ENCODE measurements around the gene WLS. TPM values are rescaled to one million over a fixed set of nuclear protein-coding genes. Genes with fewer than 3 reads are reported as not detected.
A peak's percentile ranks its signal among the peaks of the same experiment; 100 is the strongest.

WLS gene
- total RNA-seq, 2 donors from 2014 or later, result 73.9 to 80.1 TPM

DNA sequence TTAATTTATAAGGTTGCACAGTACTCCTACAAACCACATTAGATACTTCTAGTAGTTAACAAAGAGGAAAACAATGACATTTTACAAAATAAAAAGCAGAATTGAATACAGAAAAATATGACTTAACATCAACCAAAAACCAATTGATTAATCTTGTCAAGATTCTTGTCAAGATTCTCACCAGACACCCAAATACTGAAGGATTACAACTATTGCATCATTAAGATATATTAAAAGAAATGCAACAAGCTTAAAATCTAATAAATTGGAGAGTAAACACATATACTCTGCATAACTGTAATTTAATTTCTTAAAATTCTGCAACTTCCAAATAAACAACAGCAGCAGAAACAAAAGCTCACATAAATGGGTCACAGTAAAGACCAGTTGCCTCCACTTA is 4.7 kb downstream of the WLS start:
- H3K27ac ChIP-seq, result no peak overlapping the region
- peaks cover 17 to 49% of the 10 kb centered on the region in 2 donors for H3K4me1 ChIP-seq (ENCODE audit: control insufficient read depth in 1 of 2, low read depth in 2 of 2)
- TF ChIP-seq, protein P1, sequence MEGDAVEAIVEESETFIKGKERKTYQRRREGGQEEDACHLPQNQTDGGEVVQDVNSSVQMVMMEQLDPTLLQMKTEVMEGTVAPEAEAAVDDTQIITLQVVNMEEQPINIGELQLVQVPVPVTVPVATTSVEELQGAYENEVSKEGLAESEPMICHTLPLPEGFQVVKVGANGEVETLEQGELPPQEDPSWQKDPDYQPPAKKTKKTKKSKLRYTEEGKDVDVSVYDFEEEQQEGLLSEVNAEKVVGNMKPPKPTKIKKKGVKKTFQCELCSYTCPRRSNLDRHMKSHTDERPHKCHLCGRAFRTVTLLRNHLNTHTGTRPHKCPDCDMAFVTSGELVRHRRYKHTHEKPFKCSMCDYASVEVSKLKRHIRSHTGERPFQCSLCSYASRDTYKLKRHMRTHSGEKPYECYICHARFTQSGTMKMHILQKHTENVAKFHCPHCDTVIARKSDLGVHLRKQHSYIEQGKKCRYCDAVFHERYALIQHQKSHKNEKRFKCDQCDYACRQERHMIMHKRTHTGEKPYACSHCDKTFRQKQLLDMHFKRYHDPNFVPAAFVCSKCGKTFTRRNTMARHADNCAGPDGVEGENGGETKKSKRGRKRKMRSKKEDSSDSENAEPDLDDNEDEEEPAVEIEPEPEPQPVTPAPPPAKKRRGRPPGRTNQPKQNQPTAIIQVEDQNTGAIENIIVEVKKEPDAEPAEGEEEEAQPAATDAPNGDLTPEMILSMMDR (IDR thresholded peaks at IDR 0.05), result no peak
- H3K36me3 ChIP-seq, result no peaks in the 10 kb centered on the region
- no peaks in the 10 kb centered on the region for H3K27me3 ChIP-seq (replicated peaks; ENCODE audit: insufficient read depth)
- ATAC-seq (ENCODE audit: insufficient number of reproducible peaks, low FRiP score, low read depth), result no peak
- DNase-seq (ENCODE audit: low spot score), result no peak
- no peaks in the 10 kb centered on the region for H3K9me3 ChIP-seq
- H3K4me3 ChIP-seq, result no peak overlapping the region

DNA sequence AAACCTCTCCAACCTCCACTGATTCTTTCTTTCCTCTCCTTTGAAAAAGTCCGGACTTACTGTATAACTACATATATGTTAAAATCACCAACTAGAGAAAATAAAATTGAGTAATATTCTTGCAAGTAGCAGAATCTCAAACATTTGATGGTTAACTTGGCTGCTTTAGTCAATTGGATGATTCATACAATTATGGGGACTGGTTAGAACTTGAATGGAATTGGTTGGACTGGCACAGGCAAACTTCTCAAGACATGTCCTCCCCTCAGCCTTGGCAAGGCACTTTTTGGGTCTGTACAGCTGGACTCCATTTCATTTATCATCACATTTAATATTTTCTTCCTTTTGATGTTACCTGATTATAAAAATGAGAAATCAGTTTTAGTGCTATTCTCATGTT is 6.5 kb downstream of the WLS start:
- Histone ChIP-seq H3K9me3 (no peaks in the 10 kb centered on the region), H3K27me3 (replicated peaks; ENCODE audit: insufficient read depth) (no peaks in the 10 kb centered on the region), H3K36me3 (no peaks in the 10 kb centered on the region), H3K4me1 (ENCODE audit: control insufficient read depth in 1 of 2, low read depth in 2 of 2) (peaks cover 20 to 64% of the 10 kb centered on the region in 2 donors), H3K4me3 (no peak overlapping the region), H3K27ac (no peak overlapping the region)
- ATAC-seq (ENCODE audit: insufficient number of reproducible peaks, low FRiP score, low read depth), result no peak
- no peak for DNase-seq (ENCODE audit: low spot score)
- TF ChIP-seq, protein P1 (IDR thresholded peaks at IDR 0.05), result no peak

GRCh38 chr1:68223687-68224086 is 8.6 kb downstream of the WLS start:
- ATAC-seq (ENCODE audit: insufficient number of reproducible peaks, low FRiP score, low read depth), result no peak
- DNase-seq (ENCODE audit: low spot score), result no peak
- no peaks in the 10 kb centered on the region for H3K36me3 ChIP-seq
- H3K4me3 ChIP-seq, result no peak overlapping the region
- H3K27me3 ChIP-seq (replicated peaks; ENCODE audit: insufficient read depth), result no peaks in the 10 kb centered on the region
- H3K4me1 ChIP-seq (ENCODE audit: control insufficient read depth in 1 of 2, low read depth in 2 of 2), result peaks cover 14 to 44% of the 10 kb centered on the region in 2 donors
- H3K27ac ChIP-seq, result peak overlapping the region in 1 of 2 donors; percentile 12
- no peaks in the 10 kb centered on the region for H3K9me3 ChIP-seq
- TF ChIP-seq, protein P1 (IDR thresholded peaks at IDR 0.05), result no peak

DNA sequence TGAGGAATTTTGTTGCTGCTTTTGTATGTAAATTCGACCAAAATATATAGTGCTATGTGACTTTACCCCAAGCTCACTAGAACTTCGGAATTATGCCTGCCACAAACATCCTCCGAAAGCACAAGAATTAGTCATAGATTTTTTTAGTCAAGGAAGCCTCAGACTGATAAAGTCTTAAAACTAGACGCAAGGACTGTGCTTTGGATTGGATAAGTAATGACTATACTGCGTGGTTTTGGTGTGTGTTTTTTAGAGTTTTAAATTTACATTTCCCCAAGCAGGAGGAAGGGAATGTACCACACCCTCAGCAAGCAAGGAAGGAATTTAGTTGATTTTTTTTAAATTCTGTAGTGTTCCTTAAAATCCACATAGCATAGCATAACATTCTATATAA is 10.3 kb downstream of the WLS start:
- H3K4me1 ChIP-seq (ENCODE audit: control insufficient read depth in 1 of 2, low read depth in 2 of 2), result peaks cover 9 to 35% of the 10 kb centered on the region in 2 donors
- H3K27me3 ChIP-seq (replicated peaks; ENCODE audit: insufficient read depth), result no peaks in the 10 kb centered on the region
- H3K9me3 ChIP-seq, result no peaks in the 10 kb centered on the region
- no peak for ATAC-seq (ENCODE audit: insufficient number of reproducible peaks, low FRiP score, low read depth)
- H3K4me3 ChIP-seq, result peak overlapping the region; percentile 5
- H3K27ac ChIP-seq, result peak overlapping the region in 1 of 2 donors; percentile 35
- no peaks in the 10 kb centered on the region for H3K36me3 ChIP-seq
- DNase-seq (ENCODE audit: low spot score), result no peak
- TF ChIP-seq, protein P1 (IDR thresholded peaks at IDR 0.05), result no peak

DNA sequence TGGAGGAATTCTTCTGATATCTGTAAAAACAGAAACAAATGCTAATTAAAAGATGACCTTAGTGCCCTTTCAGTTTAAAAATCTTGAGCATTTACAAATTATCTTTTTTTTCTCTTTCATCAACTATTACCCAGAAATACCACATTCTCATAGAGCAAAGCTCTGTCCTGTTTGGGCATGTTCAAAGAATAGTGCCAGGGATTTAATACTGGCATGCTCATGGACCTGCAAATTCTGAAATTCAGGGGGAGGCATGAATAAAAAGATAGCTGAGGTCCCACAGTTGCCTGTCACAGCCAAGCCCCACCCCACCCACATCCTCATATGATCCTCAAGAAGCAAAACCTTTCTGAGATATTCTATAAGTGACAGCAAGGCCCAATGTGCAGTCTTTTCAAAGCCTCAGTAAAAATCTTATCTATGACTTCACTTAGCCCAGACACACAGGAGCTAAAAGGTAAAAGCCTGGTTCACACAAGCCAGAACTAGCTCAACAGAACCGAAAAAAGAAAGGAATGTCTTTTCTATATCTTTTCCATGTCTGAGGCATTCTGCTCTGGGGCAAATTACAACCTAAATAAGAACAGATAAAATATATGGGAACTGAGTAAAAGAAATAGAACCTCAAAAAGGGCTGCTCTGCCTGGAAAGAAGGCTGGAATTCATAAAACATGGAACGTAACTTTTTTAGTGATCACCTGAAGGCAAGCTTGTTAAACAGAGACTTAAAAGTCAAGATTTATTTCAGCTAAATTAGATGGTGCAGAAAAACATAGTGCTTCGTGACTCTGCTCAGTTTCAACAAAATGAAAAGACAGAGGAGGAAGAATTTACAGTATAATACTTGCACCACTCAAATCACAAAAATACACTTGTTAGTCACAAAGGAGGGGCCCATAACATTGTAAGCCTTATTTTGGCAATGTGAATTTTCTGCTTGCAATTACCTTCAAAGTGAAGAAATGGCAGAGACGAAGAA is 11.0 kb downstream of the WLS start:
- Histone ChIP-seq H3K27me3 (replicated peaks; ENCODE audit: insufficient read depth) (no peaks in the 10 kb centered on the region), H3K4me3 (peak overlapping the region; percentile 5), H3K36me3 (no peaks in the 10 kb centered on the region), H3K9me3 (no peaks in the 10 kb centered on the region), H3K4me1 (ENCODE audit: control insufficient read depth in 1 of 2, low read depth in 2 of 2) (peaks cover 9 to 35% of the 10 kb centered on the region in 2 donors), H3K27ac (peak overlapping the region; percentile 24 to 35)
- TF ChIP-seq, protein P1 (IDR thresholded peaks at IDR 0.05), result no peak
- no peak for ATAC-seq (ENCODE audit: insufficient number of reproducible peaks, low FRiP score, low read depth)
- no peak for DNase-seq (ENCODE audit: low spot score)
